EH (cell line): ENCODE results near the gene SMIM23.
A peak's percentile ranks its signal among the peaks of the same experiment; 100 is the strongest.

Experiments
- DNase-seq: peaks from one replicate; pipeline ENCODE4 v3.0.0-alpha.2; 2015; ENCODE audit warnings: low read depth

The SMIM23 gene

GRCh38 chr5:171785517-171785916 is at the start of gene SMIM23:
Gene SMIM23, plus strand, starts transcription at chr5:171785817. Its CDS starts 55 bp downstream, at chr5:171785872.
- DNase-seq, result no peak

GRCh38 chr5:171736976-171737891 is 48.4 kb upstream of the SMIM23 start:
- DNase-seq, result no peak

- no peak for DNase-seq
Measured at GRCh38 chr5:171738501-171738900, 47.1 kb upstream of the SMIM23 start.

DNA sequence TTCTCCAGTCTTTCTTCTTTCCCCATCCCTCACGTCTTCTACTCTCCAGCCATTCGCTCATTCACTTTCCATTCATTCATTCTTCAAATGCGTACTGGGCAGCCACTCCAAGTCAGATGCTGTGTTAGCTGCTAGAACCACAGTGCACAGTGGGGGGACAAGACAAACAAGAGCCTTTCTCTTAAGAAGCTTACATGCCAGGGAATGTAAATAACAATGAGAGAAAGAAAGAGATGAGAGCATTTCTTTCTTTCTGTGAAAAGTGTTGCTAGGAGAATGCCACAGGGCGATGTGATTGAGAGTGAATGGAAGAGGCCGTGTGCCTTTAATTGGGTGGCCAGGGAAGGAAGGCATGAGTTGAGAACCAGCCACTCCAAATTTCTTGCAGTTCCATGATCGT is 46.3 kb upstream of the SMIM23 start:
- no peak for DNase-seq

- no peak for DNase-seq
Measured at GRCh38 chr5:171743436-171744076, 42.1 kb upstream of the SMIM23 start.

- DNase-seq, result no peak
Measured at GRCh38 chr5:171744264-171744663, 41.4 kb upstream of the SMIM23 start.

- DNase-seq, result no peak
Measured at GRCh38 chr5:171744882-171745281, 40.7 kb upstream of the SMIM23 start.

DNA sequence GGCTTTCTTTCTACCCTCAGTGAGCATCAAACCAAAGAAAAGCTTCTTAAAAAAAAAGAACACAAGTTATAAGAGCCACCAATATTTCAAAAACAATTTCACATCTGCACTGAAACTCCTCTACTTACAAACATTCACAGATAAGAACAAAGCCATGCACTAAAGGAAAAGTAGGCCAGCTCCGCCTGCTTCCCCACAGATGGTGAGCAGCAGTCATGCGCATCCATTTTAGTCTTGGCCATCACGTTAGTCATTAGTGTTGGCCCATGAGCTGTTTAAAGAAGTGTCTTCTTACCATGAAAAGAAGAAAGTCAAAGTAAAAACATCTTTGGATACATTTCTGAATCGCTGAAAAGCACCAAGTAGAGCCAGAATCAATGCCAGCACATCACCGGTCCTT is 40.0 kb upstream of the SMIM23 start:
- DNase-seq, result no peak

DNA sequence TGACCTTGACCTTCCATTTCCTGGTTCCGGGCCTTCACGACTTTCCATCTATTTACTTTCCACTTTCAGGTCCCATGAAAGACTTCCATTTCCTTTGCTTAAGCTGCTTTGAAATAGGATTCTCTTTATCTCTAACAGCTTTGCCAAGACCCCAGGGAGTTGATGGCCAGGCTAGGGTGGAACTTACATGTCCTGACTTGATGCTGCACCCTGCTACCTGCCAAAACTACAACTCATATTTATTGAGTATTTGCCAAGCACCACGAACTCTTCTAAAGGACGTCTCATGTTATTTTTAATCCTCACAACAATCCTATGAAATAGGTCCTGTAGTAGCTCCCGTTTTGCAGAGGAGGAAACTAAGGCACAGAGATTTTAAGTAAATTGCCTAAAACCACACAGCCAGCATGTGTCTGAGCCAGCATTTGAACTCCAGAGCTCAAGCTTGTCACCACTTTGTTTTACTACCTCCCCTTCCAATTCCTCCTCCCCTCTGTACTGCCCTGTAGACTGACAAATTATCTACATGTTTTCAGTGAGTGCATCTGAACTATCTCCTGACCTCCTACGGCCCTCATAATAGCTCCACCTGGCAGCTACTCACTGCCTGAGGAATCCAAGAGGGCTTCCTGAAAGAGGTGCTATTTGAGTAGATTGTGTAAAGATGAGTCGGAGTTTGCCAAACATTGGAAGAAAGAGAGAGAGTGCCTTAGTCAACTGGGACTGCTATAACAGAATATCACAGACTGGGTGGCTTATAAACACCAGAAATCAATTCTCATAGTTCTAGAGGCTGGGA is 38.4 kb upstream of the SMIM23 start:
- DNase-seq, result no peak

DNA sequence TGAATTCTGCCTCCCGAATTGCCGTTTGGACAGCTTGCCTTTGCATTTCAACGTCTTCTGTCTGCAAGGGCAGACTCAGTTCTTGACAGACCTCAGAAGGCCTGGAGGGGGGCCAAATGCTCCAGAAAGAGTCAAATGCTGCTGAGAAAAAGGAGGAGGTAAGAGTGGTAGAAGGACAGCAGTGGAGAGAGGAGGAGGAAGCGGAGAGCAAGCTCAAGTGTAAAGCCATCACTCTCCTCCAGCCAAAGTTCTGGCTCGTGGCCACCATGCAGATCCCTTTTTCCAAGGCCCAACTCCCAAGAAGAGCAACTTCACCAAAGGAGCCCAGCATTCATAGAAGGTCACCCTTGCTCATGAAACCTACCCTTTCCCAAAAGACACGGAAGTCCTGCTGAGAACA is 36.9 kb upstream of the SMIM23 start:
- no peak for DNase-seq

GRCh38 chr5:171749365-171749764 is 36.3 kb upstream of the SMIM23 start:
- DNase-seq, result no peak

DNA sequence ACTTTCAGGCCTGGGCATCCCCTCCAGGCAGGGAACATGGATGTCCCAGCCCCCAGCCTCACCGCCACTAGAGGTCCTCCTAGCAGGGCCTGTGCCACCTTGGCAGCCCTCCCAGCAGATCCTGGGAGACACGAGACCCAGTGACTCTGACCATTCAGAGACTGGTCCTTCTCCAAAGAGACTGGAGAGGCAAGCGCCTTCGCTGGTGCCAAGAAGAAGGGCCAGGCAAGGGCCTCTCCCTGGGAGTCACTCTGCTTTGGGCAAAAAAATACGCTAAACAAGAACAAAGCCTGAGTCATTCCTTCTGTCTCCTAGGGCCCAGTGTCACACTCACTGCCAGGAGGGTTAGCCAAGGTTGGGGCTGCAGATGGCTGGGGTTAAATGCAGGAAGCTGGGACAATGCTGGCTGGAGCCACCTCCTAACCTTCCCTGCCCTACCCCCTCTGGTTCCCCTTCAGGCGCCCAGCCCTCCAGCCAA is 35.3 kb upstream of the SMIM23 start:
- DNase-seq, result peak; percentile 14

GRCh38 chr5:171755354-171755821 is 30.2 kb upstream of the SMIM23 start:
- DNase-seq, result peak; percentile 35

DNA sequence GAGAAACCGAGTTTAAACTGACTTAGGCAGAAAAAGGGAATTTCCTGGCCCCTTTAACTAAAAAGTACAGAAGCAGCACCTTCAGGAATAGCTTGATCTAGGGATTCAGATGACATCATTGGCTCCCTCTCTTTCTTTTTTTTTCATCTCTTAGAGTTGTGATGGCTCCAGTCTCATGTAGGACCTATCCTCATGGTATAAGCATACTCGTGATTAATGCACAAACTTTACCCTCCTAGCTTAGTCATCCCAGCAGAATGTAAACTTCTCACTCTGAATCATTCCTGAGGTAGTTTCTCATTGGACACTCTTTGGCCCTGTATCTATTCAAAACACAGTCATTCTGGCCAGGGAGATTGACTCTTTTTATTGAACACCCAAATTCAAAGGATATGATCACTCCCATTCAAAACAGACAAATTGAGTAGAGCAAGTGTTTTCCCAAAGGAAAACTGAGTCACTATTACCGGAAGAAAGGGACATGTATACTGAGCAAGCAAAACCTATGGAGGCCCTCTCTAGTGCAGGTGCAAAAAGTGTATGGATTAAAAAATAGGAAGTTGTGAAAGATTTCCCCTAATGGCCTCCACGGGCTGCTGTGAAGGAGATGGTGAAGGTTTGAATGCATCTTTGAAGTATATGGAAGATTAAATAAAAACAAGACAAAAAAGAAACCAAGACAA is 27.6 kb upstream of the SMIM23 start:
- DNase-seq, result peak; percentile 91

DNA sequence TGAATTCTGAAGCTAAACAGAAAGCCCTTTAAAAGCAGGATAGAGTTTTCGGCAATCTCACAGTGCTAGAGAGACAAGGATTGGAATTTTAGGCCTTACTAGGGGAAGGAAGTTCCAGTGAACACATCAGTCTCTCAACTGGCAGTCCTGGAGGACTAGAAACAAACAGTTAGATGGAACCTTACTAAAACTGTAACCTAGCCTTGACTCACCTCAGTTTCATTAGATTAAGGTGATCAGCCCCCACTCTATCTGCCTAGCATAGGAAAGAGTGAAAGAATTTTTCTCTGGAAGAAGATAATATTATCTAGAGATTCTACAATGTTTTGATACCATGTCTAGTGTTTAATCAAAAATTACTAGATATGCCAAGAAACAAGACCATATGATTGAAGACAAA is 25.8 kb upstream of the SMIM23 start:
- DNase-seq, result no peak

GRCh38 chr5:171762021-171762608 is 23.5 kb upstream of the SMIM23 start:
- no peak for DNase-seq

DNA sequence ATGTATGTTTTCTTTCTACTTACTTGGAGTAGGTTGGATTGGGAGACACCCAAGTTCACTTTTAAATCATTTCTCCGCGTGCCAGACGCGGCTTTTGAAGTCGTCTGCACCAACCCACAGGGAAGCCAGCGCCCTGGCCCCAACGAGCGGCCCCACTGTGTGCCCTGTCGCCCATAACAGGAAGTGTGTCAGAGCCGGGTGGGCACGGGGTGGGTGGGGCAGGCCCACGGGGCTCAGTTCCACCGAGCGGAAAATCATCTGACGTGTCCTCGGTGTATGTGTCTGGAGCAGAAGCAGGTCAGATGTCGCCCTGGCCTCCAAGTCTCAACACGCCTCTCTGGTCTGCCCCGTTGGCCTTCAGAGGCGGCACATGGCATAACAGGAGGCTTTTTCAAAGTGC is 22.7 kb upstream of the SMIM23 start:
- DNase-seq, result no peak

DNA sequence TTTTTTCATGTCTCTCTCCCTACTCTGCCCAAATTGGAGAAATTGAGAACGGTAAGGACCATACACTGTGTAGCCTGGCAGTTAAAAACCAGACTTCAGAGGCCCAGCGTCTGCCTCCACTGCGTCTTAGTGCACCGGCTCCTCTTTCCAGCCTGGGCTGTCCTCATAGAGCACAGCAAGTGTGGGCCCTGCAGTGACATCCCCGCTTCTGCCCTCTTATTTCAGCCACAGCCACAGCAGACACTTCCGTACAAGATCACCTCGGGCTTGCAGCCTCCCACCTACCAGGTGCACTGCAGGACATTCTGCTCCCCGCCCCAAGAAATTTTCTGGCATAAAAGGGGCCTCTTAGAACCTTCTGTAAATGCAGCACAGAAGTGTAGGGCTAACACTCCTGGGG is 21.4 kb upstream of the SMIM23 start:
- no peak for DNase-seq

GRCh38 chr5:171766875-171767274 is 18.7 kb upstream of the SMIM23 start:
- DNase-seq, result no peak

DNA sequence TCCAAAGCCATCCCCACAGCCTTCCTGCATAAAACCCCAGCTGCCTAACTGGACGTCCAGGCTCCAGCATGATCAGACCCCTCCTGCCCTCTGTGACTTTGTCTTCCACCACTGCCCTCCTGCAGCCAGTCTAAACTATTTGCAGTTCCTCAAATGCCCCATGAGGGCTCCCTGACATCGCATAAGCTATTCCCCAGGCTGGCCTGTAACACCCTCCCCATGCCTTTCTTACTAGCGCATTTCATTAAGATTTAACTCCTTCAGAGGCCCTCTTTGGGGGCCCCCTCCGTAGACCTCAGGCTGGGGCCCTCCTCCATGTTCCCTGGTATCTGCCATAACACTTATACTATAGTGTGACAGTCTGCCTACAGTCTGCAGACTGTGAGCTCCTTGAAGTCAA is 15.5 kb upstream of the SMIM23 start:
- DNase-seq, result no peak

DNA sequence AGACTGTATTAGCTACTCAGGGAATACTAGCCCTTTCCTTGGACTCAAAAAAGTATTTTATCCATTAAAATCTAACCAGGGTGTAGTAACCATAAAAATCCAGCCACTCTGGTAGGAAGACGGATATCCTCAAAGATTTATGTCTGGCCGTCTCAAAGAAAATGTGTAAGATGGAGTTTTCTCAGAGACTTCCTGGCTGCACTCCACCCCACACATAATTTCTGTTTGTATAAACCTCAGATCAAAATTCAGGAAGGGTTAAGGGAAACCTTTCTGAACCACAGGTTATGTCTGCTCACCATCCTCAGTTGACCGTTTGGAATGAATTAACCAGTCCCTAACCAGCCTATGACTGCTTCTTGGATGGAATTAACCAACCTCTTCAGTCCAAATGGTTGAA is 13.8 kb upstream of the SMIM23 start:
- DNase-seq, result no peak
